ENCODE data around the gene DCLRE1B.
"Not testable (repeated sequence)": the region's sequence is repeated elsewhere in the genome, so short reads cannot be mapped to it uniquely, and the experiment has no call there.

Gene DCLRE1B

GRCh38 chr1:113946112-113946511 lies 41.0 kb downstream of the DCLRE1B start:
- Histone ChIP-seq H3K4me1 (ENCODE audit: control insufficient read depth, insufficient read depth, low read length) (peaks cover 11% of the 10 kb centered on the region), H3K36me3 (ENCODE audit: control insufficient read depth, insufficient read depth, low read length) (peaks cover 8% of the 10 kb centered on the region), H3K27ac (ENCODE audit: insufficient read depth, low read depth, low read length, poor library complexity, severe bottlenecking) (no peak overlapping the region), H3K4me3 (ENCODE audit: insufficient read depth, low read depth, low read length) (no peak overlapping the region), H3K9me3 (ENCODE audit: control insufficient read depth, low read length) (no peaks in the 10 kb centered on the region), H3K27me3 (ENCODE audit: control insufficient read depth, insufficient read depth, low read length, poor library complexity, severe bottlenecking) (no peaks in the 10 kb centered on the region)
- 78 to 82% methylated on average over 1 of the region's 1 CpG for WGBS, 2 experiments

- H3K4me1 ChIP-seq (ENCODE audit: control insufficient read depth, insufficient read depth, low read length), result peaks cover 11% of the 10 kb centered on the region
- H3K9me3 ChIP-seq (ENCODE audit: control insufficient read depth, low read length), result no peaks in the 10 kb centered on the region
- H3K27me3 ChIP-seq (ENCODE audit: control insufficient read depth, insufficient read depth, low read length, poor library complexity, severe bottlenecking), result no peaks in the 10 kb centered on the region
- no peak overlapping the region for H3K4me3 ChIP-seq (ENCODE audit: insufficient read depth, low read depth, low read length)
- H3K36me3 ChIP-seq (ENCODE audit: control insufficient read depth, insufficient read depth, low read length), result peaks cover 8% of the 10 kb centered on the region
- peak overlapping the region; percentile 2 for H3K27ac ChIP-seq (ENCODE audit: insufficient read depth, low read depth, low read length, poor library complexity, severe bottlenecking)
- 65 to 81% methylated on average over 3 of the region's 3 CpGs for WGBS, 2 experiments
These were observed 41.7 kb downstream of the DCLRE1B start for GRCh38 chr1:113946678-113947387.

GRCh38 chr1:113947388-113948107 lies 42.4 kb downstream of the DCLRE1B start:
- Histone ChIP-seq H3K4me1 (ENCODE audit: control insufficient read depth, insufficient read depth, low read length) (peaks cover 11% of the 10 kb centered on the region), H3K9me3 (ENCODE audit: control insufficient read depth, low read length) (no peaks in the 10 kb centered on the region), H3K36me3 (ENCODE audit: control insufficient read depth, insufficient read depth, low read length) (peaks cover 8% of the 10 kb centered on the region), H3K27me3 (ENCODE audit: control insufficient read depth, insufficient read depth, low read length, poor library complexity, severe bottlenecking) (no peaks in the 10 kb centered on the region), H3K4me3 (ENCODE audit: insufficient read depth, low read depth, low read length) (no peak overlapping the region), H3K27ac (ENCODE audit: insufficient read depth, low read depth, low read length, poor library complexity, severe bottlenecking) (peak overlapping the region; percentile 2)
- 84 to 90% methylated on average over 1 of the region's 3 CpGs for WGBS, 2 experiments

- H3K27ac ChIP-seq (ENCODE audit: insufficient read depth, low read depth, low read length, poor library complexity, severe bottlenecking); H3K27me3 ChIP-seq (ENCODE audit: control insufficient read depth, insufficient read depth, low read length, poor library complexity, severe bottlenecking); H3K4me3 ChIP-seq (ENCODE audit: insufficient read depth, low read depth, low read length); H3K36me3 ChIP-seq (ENCODE audit: control insufficient read depth, insufficient read depth, low read length); H3K9me3 ChIP-seq (ENCODE audit: control insufficient read depth, low read length): not testable (repeated sequence)
- peaks cover 11% of the 10 kb centered on the region for H3K4me1 ChIP-seq (ENCODE audit: control insufficient read depth, insufficient read depth, low read length)
- WGBS, 2 experiments, result 92 to 96% methylated on average over 4 of the region's 4 CpGs
These were observed 43.0 kb downstream of the DCLRE1B start for GRCh38 chr1:113948151-113948550.

GRCh38 chr1:113949007-113949406 lies 43.9 kb downstream of the DCLRE1B start:
- H3K36me3 ChIP-seq (ENCODE audit: control insufficient read depth, insufficient read depth, low read length), result peaks cover 4% of the 10 kb centered on the region
- H3K4me3 ChIP-seq (ENCODE audit: insufficient read depth, low read depth, low read length), result no peak overlapping the region
- no peaks in the 10 kb centered on the region for H3K9me3 ChIP-seq (ENCODE audit: control insufficient read depth, low read length)
- H3K27ac ChIP-seq (ENCODE audit: insufficient read depth, low read depth, low read length, poor library complexity, severe bottlenecking), result no peak overlapping the region
- 90 to 93% methylated on average over 5 of the region's 5 CpGs for WGBS, 2 experiments
- no peaks in the 10 kb centered on the region for H3K27me3 ChIP-seq (ENCODE audit: control insufficient read depth, insufficient read depth, low read length, poor library complexity, severe bottlenecking)
- peaks cover 11% of the 10 kb centered on the region for H3K4me1 ChIP-seq (ENCODE audit: control insufficient read depth, insufficient read depth, low read length)

- H3K27me3 ChIP-seq (ENCODE audit: control insufficient read depth, insufficient read depth, low read length, poor library complexity, severe bottlenecking), result no peaks in the 10 kb centered on the region
- no peaks in the 10 kb centered on the region for H3K9me3 ChIP-seq (ENCODE audit: control insufficient read depth, low read length)
- no peak overlapping the region for H3K4me3 ChIP-seq (ENCODE audit: insufficient read depth, low read depth, low read length)
- peaks cover 10% of the 10 kb centered on the region for H3K4me1 ChIP-seq (ENCODE audit: control insufficient read depth, insufficient read depth, low read length)
- no CpG with 5 or more reads among the region's 1 CpG for WGBS, 2 experiments
- no peaks in the 10 kb centered on the region for H3K36me3 ChIP-seq (ENCODE audit: control insufficient read depth, insufficient read depth, low read length)
- H3K27ac ChIP-seq (ENCODE audit: insufficient read depth, low read depth, low read length, poor library complexity, severe bottlenecking), result no peak overlapping the region
These were observed 45.8 kb downstream of the DCLRE1B start for GRCh38 chr1:113950908-113951307.

- H3K27ac ChIP-seq (ENCODE audit: insufficient read depth, low read depth, low read length, poor library complexity, severe bottlenecking), result no peak overlapping the region
- no peaks in the 10 kb centered on the region for H3K9me3 ChIP-seq (ENCODE audit: control insufficient read depth, low read length)
- H3K4me3 ChIP-seq (ENCODE audit: insufficient read depth, low read depth, low read length), result no peak overlapping the region
- WGBS, 2 experiments, result 87 to 92% methylated on average over 1 to 2 of the region's 2 CpGs
- peaks cover 3% of the 10 kb centered on the region for H3K4me1 ChIP-seq (ENCODE audit: control insufficient read depth, insufficient read depth, low read length)
- H3K36me3 ChIP-seq (ENCODE audit: control insufficient read depth, insufficient read depth, low read length), result no peaks in the 10 kb centered on the region
- no peaks in the 10 kb centered on the region for H3K27me3 ChIP-seq (ENCODE audit: control insufficient read depth, insufficient read depth, low read length, poor library complexity, severe bottlenecking)
These were observed 46.6 kb downstream of the DCLRE1B start for GRCh38 chr1:113951719-113952118.

GRCh38 chr1:113957984-113958383 lies 52.9 kb downstream of the DCLRE1B start:
- 100% methylated on average over 1 of the region's 1 CpG; no CpG with 5 or more reads in 1 of the 2 experiments for WGBS, 2 experiments
- Histone ChIP-seq H3K36me3 (ENCODE audit: control insufficient read depth, insufficient read depth, low read length) (peaks cover 19% of the 10 kb centered on the region), H3K9me3 (ENCODE audit: control insufficient read depth, low read length) (no peaks in the 10 kb centered on the region), H3K4me3 (ENCODE audit: insufficient read depth, low read depth, low read length) (no peak overlapping the region), H3K27ac (ENCODE audit: insufficient read depth, low read depth, low read length, poor library complexity, severe bottlenecking) (no peak overlapping the region), H3K4me1 (ENCODE audit: control insufficient read depth, insufficient read depth, low read length) (no peaks in the 10 kb centered on the region), H3K27me3 (ENCODE audit: control insufficient read depth, insufficient read depth, low read length, poor library complexity, severe bottlenecking) (no peaks in the 10 kb centered on the region)

- Histone ChIP-seq H3K27me3 (ENCODE audit: control insufficient read depth, insufficient read depth, low read length, poor library complexity, severe bottlenecking) (no peaks in the 10 kb centered on the region), H3K4me3 (ENCODE audit: insufficient read depth, low read depth, low read length) (no peak overlapping the region), H3K9me3 (ENCODE audit: control insufficient read depth, low read length) (no peaks in the 10 kb centered on the region), H3K36me3 (ENCODE audit: control insufficient read depth, insufficient read depth, low read length) (peaks cover 19% of the 10 kb centered on the region), H3K27ac (ENCODE audit: insufficient read depth, low read depth, low read length, poor library complexity, severe bottlenecking) (no peak overlapping the region), H3K4me1 (ENCODE audit: control insufficient read depth, insufficient read depth, low read length) (no peaks in the 10 kb centered on the region)
- WGBS, 2 experiments, result 86% methylated on average over 1 of the region's 1 CpG; no CpG with 5 or more reads in 1 of the 2 experiments
These were observed 53.6 kb downstream of the DCLRE1B start for GRCh38 chr1:113958691-113959090.

- Histone ChIP-seq H3K4me1 (ENCODE audit: control insufficient read depth, insufficient read depth, low read length) (no peaks in the 10 kb centered on the region), H3K9me3 (ENCODE audit: control insufficient read depth, low read length) (no peaks in the 10 kb centered on the region), H3K27ac (ENCODE audit: insufficient read depth, low read depth, low read length, poor library complexity, severe bottlenecking) (no peak overlapping the region), H3K36me3 (ENCODE audit: control insufficient read depth, insufficient read depth, low read length) (peaks cover 36% of the 10 kb centered on the region), H3K4me3 (ENCODE audit: insufficient read depth, low read depth, low read length) (no peak overlapping the region), H3K27me3 (ENCODE audit: control insufficient read depth, insufficient read depth, low read length, poor library complexity, severe bottlenecking) (no peaks in the 10 kb centered on the region)
- WGBS, 2 experiments, result 94 to 95% methylated on average over 12 of the region's 12 CpGs
These were observed 58.3 kb downstream of the DCLRE1B start for GRCh38 chr1:113963281-113963906.
